ENCODE data around the gene PLCL2. TPM values are rescaled to one million over a fixed set of nuclear protein-coding genes. Genes with fewer than 3 reads are reported as not detected.

The PLCL2 gene
- total and polyA plus RNA-seq, 10 of the 15 experiments (the other 5 are each of a cell fraction or from before 2014, with no cell fraction given): 7.5 to 37.3 (median 21.7) TPM

DNA sequence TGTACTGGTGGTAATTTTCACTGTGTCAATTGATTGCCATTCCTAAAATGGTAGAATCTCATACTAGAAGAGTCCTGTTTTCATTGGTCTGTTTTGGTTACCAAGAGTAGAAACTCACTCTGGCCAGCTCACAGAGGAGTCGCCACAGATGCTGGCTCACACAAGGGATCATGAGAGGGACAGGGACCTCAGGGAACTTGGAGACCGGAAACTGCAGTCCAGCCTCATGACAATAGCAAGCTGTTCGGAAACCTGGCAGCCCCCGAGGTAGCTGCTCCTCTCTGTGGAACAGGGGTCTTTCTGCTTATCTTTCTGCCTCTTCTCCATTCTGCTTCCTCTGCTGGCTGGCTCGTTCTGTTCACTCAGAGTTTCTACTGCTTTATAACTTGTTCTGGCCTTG is 192.9 kb downstream of the PLCL2 start:
- TF ChIP-seq CREB1 (IDR thresholded peaks at IDR 0.05; ENCODE audit: low read depth) (no peak), SMARCA5 (IDR thresholded peaks at IDR 0.05) (no peak), RELB (IDR thresholded peaks at IDR 0.05; ENCODE audit: low read depth) (no peak), CHD2 (IDR thresholded peaks at IDR 0.05; ENCODE audit: borderline replicate concordance, low read depth, low read length) (no peak), ZZZ3 (IDR thresholded peaks at IDR 0.05; ENCODE audit: control insufficient read depth, insufficient read length, low read depth) (no peak), ESRRA (IDR thresholded peaks at IDR 0.05; ENCODE audit: low read length) (no peak)
- TF ChIP-seq, protein P1, sequence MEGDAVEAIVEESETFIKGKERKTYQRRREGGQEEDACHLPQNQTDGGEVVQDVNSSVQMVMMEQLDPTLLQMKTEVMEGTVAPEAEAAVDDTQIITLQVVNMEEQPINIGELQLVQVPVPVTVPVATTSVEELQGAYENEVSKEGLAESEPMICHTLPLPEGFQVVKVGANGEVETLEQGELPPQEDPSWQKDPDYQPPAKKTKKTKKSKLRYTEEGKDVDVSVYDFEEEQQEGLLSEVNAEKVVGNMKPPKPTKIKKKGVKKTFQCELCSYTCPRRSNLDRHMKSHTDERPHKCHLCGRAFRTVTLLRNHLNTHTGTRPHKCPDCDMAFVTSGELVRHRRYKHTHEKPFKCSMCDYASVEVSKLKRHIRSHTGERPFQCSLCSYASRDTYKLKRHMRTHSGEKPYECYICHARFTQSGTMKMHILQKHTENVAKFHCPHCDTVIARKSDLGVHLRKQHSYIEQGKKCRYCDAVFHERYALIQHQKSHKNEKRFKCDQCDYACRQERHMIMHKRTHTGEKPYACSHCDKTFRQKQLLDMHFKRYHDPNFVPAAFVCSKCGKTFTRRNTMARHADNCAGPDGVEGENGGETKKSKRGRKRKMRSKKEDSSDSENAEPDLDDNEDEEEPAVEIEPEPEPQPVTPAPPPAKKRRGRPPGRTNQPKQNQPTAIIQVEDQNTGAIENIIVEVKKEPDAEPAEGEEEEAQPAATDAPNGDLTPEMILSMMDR (IDR thresholded peaks at IDR 0.05 in 2 of 3, conservative IDR thresholded peaks at IDR 0.05 in 1 of 3; ENCODE audit: control insufficient read depth in 2 of 3, extremely low read depth in 1 of 3, insufficient read depth in 1 of 3, low read depth in 3 of 3, low read length in 3 of 3): no peak
- TF ChIP-seq, protein P2, sequence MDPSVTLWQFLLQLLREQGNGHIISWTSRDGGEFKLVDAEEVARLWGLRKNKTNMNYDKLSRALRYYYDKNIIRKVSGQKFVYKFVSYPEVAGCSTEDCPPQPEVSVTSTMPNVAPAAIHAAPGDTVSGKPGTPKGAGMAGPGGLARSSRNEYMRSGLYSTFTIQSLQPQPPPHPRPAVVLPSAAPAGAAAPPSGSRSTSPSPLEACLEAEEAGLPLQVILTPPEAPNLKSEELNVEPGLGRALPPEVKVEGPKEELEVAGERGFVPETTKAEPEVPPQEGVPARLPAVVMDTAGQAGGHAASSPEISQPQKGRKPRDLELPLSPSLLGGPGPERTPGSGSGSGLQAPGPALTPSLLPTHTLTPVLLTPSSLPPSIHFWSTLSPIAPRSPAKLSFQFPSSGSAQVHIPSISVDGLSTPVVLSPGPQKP (IDR thresholded peaks at IDR 0.05; ENCODE audit: low read depth, low read length): no peak
- TF ChIP-seq, protein P3, sequence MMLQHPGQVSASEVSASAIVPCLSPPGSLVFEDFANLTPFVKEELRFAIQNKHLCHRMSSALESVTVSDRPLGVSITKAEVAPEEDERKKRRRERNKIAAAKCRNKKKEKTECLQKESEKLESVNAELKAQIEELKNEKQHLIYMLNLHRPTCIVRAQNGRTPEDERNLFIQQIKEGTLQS (IDR thresholded peaks at IDR 0.05; ENCODE audit: borderline replicate concordance, extremely low read depth, low read depth, low read length): no peak
- SMC1A ChIA-PET (ENCODE audit: uncharacterized antibody, unreplicated experiment): interaction anchor here (0.6 to 1.3 kb wide), 3 partner anchors 25 to 45 kb away, joined by 3 read pairs; no protein-coding TSS in a partner anchor
- no peaks in the 10 kb centered on the region for H4K20me1 ChIP-seq (ENCODE audit: control insufficient read depth, insufficient read depth)
- ATAC-seq (no peak), FAIRE-seq (no peak), DNase-seq (ENCODE audit: low read depth, low spot score) (no peak)
- H3K27ac ChIP-seq (ENCODE audit: control insufficient read depth, insufficient read depth): no peak overlapping the region
- POLR2A ChIA-PET: interaction anchor here (0.9 kb wide), 1 partner anchor 13 kb away, joined by 3 read pairs; no protein-coding TSS in a partner anchor
- no peak overlapping the region for H2AFZ ChIP-seq (ENCODE audit: control insufficient read depth, low read depth, low read length)
- no peak overlapping the region for H3K4me2 ChIP-seq (ENCODE audit: control insufficient read depth, insufficient read depth)
- H3K79me2 ChIP-seq (ENCODE audit: control insufficient read depth, insufficient read depth, low read length): no peaks in the 10 kb centered on the region
- H3K4me1 ChIP-seq (ENCODE audit: control insufficient read depth, insufficient read depth, low read length): peaks cover 10% of the 10 kb centered on the region
- 77% methylated on average over 5 of the region's 5 CpGs for WGBS (ENCODE audit: insufficient coverage, insufficient replicate concordance, low lambda C conversion rate, missing lambda C conversion rate)
- H3K4me3 ChIP-seq: no peak overlapping the region
- H3K9me3 ChIP-seq (replicated peaks; ENCODE audit: control insufficient read depth, insufficient read depth, low read length): peaks cover 3% of the 10 kb centered on the region; the same call in 2 of the 3 replicates
- BruUV-seq (replicated peaks): no TSS peak
- CTCF ChIA-PET: interaction anchor here (1.4 kb wide), 1 partner anchor 12 kb away, joined by 4 read pairs; no protein-coding TSS in a partner anchor
- intact Hi-C loops (cut with micrococcal nuclease; ENCODE audit: unreplicated experiment) (no loop called here), in situ Hi-C loops (cut with MboI) (no loop called here)
- no peak overlapping the region for H3K9ac ChIP-seq (ENCODE audit: control insufficient read depth, insufficient read depth, low read length)
- no peaks in the 10 kb centered on the region for H3K27me3 ChIP-seq (replicated peaks in 1 of 2; ENCODE audit: control insufficient read depth in 2 of 2, insufficient read depth in 2 of 2, low read length in 1 of 2)
- H3K36me3 ChIP-seq (ENCODE audit: control insufficient read depth in 2 of 2, insufficient read depth in 2 of 2, low read length in 1 of 2): peaks cover 3 to 17% of the 10 kb centered on the region in 2 experiments; a peak in 2 of 4 replicates
- RAD21 ChIA-PET (ENCODE audit: unreplicated experiment): no interaction called here

All from GM12878 (cell line).